Chondrocyte (in vitro differentiated cells): ENCODE data around the gene RNF111. TPM values are rescaled to one million over a fixed set of nuclear protein-coding genes. Genes with fewer than 3 reads are reported as not detected.
A peak's percentile ranks its signal among the peaks of the same experiment; 100 is the strongest.

ENCODE experiments used
- DNase-seq: peaks from one replicate; pipeline ENCODE4 v3.0.0; 2021; ENCODE audit warnings: mixed read lengths, low spot score
- H3K27ac Mint-ChIP-seq: one replicate; pipeline ENCODE4 v1.8.0; 2021; ENCODE audit warnings: mild to moderate bottlenecking, moderate library complexity, mixed read lengths; ENCODE audit not compliant: unreplicated experiment
- H3K27me3 Mint-ChIP-seq: 2 replicates; pipeline ENCODE4 v1.8.0; 2021; ENCODE audit warnings: low read depth, mixed read lengths
- H3K36me3 Mint-ChIP-seq: 2 replicates; pipeline ENCODE4 v1.8.0; 2021; ENCODE audit warnings: low read depth, mixed read lengths
- H3K4me1 Mint-ChIP-seq: 2 replicates; pipeline ENCODE4 v1.8.0; 2021; ENCODE audit warnings: low read depth, mild to moderate bottlenecking, mixed read lengths
- H3K4me3 Mint-ChIP-seq: one replicate; pipeline ENCODE4 v1.8.0; 2021; ENCODE audit warnings: mild to moderate bottlenecking, moderate library complexity, mixed read lengths; ENCODE audit not compliant: unreplicated experiment
- H3K9me3 Mint-ChIP-seq: 2 replicates; pipeline ENCODE4 v1.8.0; 2021; ENCODE audit warnings: low read depth, mixed read lengths
- total RNA-seq: library from RNA; stranded (reverse); gene quantifications from 3 replicates; pipeline ENCODE4 v1.2.1, GENCODE V29; 2021
- TF ChIP-seq, protein P1 (sequence below): fragments of 200-600 bp; sonication (generic); IDR thresholded peaks from 2 replicates; pipeline ENCODE4 v1.5.0; 2021; ENCODE audit warnings: antibody characterized with exemption, mild to moderate bottlenecking, moderate library complexity

Gene RNF111
- total RNA-seq, 1 donor from 2014 or later = 27.1 TPM

DNA sequence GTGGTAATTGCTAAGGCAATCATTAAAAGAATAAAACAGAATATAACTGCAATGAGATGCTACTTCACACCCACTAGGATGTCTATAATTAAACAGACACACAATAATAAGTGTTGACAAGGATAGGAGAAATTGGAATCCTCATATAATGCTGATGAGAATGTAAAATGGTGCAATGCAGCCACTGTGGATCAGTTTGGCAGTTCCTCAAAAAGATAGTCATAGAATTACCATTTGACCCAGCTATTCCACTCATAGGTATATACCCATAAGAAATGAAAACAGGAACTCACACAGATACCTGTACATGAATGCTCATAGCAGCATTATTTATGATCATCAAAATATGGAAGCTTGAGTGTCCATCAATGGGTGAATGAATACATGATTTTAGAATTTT is 9.6 kb upstream of the RNF111 start:
- H3K36me3 Mint-ChIP-seq = no peaks in the 10 kb centered on the region
- no peak overlapping the region for H3K4me3 Mint-ChIP-seq
- no peaks in the 10 kb centered on the region for H3K4me1 Mint-ChIP-seq
- DNase-seq = no peak
- TF ChIP-seq, protein P1, sequence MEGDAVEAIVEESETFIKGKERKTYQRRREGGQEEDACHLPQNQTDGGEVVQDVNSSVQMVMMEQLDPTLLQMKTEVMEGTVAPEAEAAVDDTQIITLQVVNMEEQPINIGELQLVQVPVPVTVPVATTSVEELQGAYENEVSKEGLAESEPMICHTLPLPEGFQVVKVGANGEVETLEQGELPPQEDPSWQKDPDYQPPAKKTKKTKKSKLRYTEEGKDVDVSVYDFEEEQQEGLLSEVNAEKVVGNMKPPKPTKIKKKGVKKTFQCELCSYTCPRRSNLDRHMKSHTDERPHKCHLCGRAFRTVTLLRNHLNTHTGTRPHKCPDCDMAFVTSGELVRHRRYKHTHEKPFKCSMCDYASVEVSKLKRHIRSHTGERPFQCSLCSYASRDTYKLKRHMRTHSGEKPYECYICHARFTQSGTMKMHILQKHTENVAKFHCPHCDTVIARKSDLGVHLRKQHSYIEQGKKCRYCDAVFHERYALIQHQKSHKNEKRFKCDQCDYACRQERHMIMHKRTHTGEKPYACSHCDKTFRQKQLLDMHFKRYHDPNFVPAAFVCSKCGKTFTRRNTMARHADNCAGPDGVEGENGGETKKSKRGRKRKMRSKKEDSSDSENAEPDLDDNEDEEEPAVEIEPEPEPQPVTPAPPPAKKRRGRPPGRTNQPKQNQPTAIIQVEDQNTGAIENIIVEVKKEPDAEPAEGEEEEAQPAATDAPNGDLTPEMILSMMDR = no peak
- H3K27me3 Mint-ChIP-seq = no peaks in the 10 kb centered on the region
- no peaks in the 10 kb centered on the region for H3K9me3 Mint-ChIP-seq
- H3K27ac Mint-ChIP-seq = no peak overlapping the region

DNA sequence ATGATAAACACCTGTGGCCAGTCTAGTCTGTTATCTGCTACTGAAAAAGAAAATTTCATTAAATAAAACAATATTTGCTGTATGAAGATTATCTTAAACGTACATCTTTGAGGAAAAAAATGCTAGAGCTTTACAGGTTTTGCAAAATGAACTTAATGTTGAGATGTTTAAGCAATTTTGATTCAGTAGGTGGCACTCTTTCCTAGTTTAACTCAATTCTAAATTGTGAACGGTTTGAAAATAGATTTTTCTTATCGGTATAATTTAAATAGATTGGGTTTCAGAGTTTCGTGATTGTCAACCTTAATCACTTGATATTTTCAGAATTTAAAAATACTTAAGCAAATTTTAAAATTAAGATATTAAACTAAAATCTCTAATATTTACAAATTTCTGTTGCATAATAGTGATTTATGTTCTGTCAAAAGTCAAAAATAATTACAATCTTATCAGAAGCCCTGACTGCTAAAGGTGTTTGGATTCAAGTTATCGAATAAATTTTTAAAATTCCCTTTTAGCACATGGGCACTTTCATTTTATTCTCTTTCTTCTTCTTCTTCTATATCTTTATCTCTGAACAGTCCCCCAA is 7.0 kb upstream of the RNF111 start:
- Mint-ChIP-seq H3K4me1 (no peaks in the 10 kb centered on the region), H3K27ac (no peak overlapping the region), H3K27me3 (peaks cover 15% of the 10 kb centered on the region), H3K36me3 (no peaks in the 10 kb centered on the region), H3K9me3 (no peaks in the 10 kb centered on the region), H3K4me3 (no peak overlapping the region)
- TF ChIP-seq, protein P1 = peak; percentile 90
- DNase-seq = no peak

DNA sequence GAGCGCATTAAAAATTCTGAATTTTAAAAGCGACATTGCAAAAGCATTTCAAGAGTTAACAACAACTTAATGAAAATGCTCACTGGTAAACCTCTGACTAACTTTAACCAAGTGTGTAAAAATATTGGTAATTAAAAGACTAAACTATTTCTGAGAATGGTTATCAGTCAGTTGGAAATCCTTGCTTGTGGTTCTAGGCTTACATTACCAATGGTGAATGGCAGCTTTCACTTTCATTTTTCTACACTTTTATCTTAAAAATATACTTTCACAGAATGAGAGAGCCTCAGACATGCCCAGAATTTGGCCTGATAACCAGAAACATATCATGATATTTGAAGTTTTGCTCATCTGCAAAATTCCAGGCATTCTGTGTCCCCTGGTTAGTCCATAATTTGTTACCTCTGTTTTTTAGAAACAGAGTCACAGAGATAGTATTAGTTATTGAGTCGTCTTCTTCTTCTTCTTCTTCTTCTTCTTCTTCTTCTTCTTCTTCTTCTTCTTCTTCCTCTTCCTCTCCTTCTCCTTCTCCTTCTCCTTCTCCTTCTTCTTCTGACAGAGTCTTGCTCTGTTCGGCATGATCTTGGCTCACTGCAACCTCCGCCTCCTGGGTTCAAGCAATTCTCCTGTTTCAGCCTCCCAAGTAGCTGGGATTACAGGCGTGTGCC is 5.5 kb upstream of the RNF111 start:
- Mint-ChIP-seq H3K27me3 (peaks cover 18% of the 10 kb centered on the region), H3K27ac (no peak overlapping the region), H3K9me3 (no peaks in the 10 kb centered on the region), H3K4me3 (no peak overlapping the region), H3K4me1 (peaks cover 1% of the 10 kb centered on the region), H3K36me3 (no peaks in the 10 kb centered on the region)
- no peak for DNase-seq
- TF ChIP-seq, protein P1 = no peak

DNA sequence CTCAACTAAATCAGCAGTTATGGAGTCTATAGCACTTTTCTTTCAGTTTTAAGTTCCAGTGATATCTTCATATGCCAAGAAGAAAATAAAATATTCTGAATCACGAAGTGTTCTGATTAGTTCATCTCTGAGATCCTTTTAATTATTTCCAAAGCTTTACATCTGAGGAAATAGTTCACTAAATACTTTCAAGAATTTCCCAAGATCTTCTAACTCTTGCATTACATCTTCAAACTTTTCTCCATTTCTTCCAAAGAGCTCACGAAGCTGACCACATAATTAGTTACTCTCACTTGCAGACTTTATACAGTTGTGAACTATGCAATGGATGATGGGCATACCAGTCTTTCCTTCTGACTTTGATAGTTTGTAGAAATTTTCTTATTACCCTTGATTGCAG is 4.2 kb upstream of the RNF111 start:
- H3K9me3 Mint-ChIP-seq = no peaks in the 10 kb centered on the region
- no peak for DNase-seq
- H3K27ac Mint-ChIP-seq = no peak overlapping the region
- TF ChIP-seq, protein P1 = no peak
- H3K36me3 Mint-ChIP-seq = no peaks in the 10 kb centered on the region
- no peak overlapping the region for H3K4me3 Mint-ChIP-seq
- H3K4me1 Mint-ChIP-seq = peaks cover 6% of the 10 kb centered on the region
- peaks cover 18% of the 10 kb centered on the region for H3K27me3 Mint-ChIP-seq

DNA sequence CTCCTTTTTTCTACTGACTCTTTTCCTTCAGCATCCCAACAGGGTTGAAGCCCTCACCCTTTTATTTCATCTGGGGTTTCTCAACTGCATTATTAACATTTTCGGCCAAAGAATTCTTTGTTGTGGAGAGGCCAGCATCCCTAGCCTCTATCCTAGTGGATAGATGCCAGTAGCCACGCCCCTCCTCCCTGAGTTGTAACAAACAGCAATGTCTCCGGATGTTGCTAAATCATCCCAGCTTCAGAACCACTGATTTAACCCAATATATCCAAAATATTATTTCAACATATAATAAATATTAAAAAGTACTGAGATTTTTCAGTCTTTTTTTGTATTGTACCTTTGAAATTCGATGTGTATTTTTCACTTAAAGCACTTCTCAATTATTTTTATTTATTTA is 2.0 kb upstream of the RNF111 start:
- Mint-ChIP-seq H3K9me3 (no peaks in the 10 kb centered on the region), H3K27me3 (peaks cover 18% of the 10 kb centered on the region), H3K4me1 (peaks cover 27% of the 10 kb centered on the region), H3K27ac (no peak overlapping the region), H3K4me3 (no peak overlapping the region), H3K36me3 (no peaks in the 10 kb centered on the region)
- TF ChIP-seq, protein P1 = no peak
- DNase-seq = no peak
